Activated naive CD8-positive, alpha-beta T cell (primary cell): Measurements from ENCODE around the gene CDK7.

Experiments
- H3K27ac Mint-ChIP-seq: one replicate; pipeline ENCODE4 v1.8.0; 2021; ENCODE audit warnings: mixed read lengths
- H3K27me3 Mint-ChIP-seq: one replicate; pipeline ENCODE4 v1.8.0; 2021; ENCODE audit warnings: mixed read lengths
- H3K36me3 Mint-ChIP-seq: one replicate; pipeline ENCODE4 v1.8.0; 2021; ENCODE audit warnings: mixed read lengths
- H3K4me1 Mint-ChIP-seq: one replicate; pipeline ENCODE4 v1.8.0; 2021; ENCODE audit warnings: low read depth, mixed read lengths
- H3K4me3 Mint-ChIP-seq: one replicate; pipeline ENCODE4 v1.8.0; 2021; ENCODE audit warnings: mild to moderate bottlenecking, mixed read lengths
- H3K9me3 Mint-ChIP-seq: one replicate; pipeline ENCODE4 v1.8.0; 2021; ENCODE audit warnings: low read depth, mixed read lengths

Gene CDK7

DNA sequence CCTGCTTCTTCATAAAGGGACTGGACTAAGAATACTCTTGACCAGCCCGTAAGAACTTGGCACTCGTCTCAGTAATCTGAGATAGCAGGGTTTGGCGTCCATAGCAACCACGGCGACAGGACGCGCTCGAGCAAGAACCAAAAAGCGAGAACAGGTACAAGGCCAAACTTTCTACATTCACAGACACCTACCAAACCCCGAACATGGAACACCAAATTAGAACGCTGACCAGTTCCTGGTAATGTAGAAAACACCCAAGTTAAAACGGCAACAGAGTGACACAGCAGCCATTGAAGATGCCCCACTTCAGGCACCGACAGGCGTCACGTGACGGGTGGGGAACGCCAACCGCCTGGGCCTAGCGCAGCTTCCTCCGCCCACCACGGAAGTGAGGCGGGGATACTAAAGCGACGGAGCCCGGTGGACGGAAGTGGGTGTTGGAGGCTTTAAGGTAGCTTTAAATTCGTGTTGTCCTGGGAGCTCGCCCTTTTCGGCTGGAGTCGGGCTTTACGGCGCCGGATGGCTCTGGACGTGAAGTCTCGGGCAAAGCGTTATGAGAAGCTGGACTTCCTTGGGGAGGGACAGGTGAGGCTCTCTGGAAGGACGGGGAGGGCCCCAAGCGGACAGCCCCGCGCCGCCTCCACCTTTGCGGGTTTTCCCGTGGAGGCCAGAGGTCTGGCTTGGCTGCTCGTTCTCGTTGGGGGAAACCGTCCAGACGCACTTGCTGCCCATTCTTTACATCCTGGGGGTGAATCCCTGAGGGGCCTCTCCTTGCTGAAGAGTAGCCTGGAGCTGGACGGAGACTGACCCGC is at the start of gene CDK7:
Gene CDK7 (plus strand): TSS at position 430 of the 812 bp plus-strand sequence. CDS start 90 bp downstream, at position 520.
- H3K36me3 Mint-ChIP-seq = peaks cover 3% of the 10 kb centered on the region
- no peaks in the 10 kb centered on the region for H3K27me3 Mint-ChIP-seq
- H3K27ac Mint-ChIP-seq = peak within 1 kb of the TSS; percentile 85
- peak within 1 kb of the TSS; percentile 98 for H3K4me3 Mint-ChIP-seq
- peaks cover 43% of the 10 kb centered on the region for H3K4me1 Mint-ChIP-seq
- H3K9me3 Mint-ChIP-seq = no peaks in the 10 kb centered on the region

DNA sequence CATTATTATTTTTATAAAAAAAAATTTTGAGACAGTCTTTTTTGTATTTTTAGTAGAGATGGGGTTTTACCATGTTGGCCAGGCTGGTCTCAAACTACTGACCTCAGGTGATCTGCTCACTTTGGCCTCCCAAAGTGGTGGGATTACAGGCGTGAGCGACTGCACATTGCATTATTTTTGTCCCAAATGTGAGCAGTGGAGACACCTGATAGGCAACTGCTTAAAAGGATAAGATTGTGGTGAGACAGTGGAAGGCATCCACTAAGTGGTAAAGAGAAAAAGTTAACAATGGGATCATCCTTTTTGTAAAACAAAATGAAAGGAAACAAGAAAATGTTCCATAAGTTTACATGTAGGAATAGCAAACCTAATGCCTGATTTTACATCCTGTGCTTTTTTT is 47.3 kb upstream of the CDK7 start:
- peaks cover 2% of the 10 kb centered on the region for H3K36me3 Mint-ChIP-seq
- H3K9me3 Mint-ChIP-seq = no peaks in the 10 kb centered on the region
- H3K27ac Mint-ChIP-seq = no peak overlapping the region
- H3K27me3 Mint-ChIP-seq = no peaks in the 10 kb centered on the region
- peaks cover 11% of the 10 kb centered on the region for H3K4me1 Mint-ChIP-seq
- no peak overlapping the region for H3K4me3 Mint-ChIP-seq

DNA sequence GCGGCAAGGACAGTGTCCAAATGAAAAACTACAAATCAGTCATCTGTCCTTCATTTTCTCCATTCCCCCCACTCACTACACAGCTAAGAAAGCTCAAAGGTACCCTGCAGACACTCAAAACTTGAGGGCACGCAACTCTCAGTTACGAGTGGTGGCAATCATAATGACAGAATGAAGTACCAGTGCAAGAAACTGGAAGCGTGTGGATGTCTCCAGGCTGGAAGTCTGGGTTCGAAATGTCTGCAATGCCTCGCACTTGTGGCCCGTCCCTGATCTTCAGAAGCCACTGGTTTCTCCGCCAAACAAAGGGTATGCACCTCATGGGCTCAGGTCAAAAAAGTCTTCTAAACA is 45.9 kb upstream of the CDK7 start:
- peaks cover 4% of the 10 kb centered on the region for H3K36me3 Mint-ChIP-seq
- H3K27ac Mint-ChIP-seq = peak overlapping the region; percentile 77
- H3K4me3 Mint-ChIP-seq = peak overlapping the region; percentile 96
- no peaks in the 10 kb centered on the region for H3K9me3 Mint-ChIP-seq
- H3K27me3 Mint-ChIP-seq = no peaks in the 10 kb centered on the region
- peaks cover 11% of the 10 kb centered on the region for H3K4me1 Mint-ChIP-seq

DNA sequence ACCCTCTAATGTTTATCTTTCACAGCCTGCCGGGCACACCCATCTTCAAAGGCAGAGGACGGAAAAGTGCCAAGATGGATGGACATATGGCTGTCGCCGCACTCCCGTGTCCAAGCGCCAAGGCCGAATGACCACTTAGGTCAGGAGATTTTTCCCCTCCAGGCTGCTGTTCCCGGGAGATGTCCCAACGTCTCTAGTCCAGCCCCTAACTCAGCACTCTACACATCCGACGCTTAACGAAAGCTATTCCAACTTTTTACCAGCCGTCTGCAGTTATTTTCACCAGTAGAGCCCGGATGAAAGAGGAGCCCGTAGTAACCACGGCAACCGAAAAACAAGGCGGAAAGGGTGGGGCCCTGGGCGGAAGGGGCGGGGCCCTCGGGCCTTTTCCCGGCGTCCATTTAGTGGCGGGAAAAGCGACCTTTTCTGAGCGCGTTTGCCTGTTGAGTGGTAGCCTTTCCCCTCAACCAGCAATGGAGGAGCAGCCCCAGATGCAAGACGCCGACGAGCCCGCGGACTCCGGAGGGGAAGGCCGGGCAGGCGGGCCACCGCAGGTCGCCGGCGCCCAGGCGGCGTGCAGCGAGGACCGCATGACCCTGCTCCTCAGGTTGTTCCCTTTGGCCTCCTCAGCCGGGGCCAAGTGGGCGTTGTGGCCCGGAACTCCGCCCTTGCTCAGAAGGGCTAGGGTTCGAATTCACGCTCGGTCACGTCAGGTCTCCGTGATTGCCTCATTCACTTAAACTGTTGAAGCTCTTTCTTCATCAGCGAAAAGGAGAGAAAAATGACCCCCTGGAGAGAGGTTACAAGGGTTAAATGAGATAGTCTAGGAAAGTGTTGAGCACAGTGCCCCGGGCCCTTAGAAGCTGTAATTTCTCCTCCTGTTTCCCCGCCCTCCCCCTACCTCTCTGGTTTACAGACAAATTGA is 45.3 kb upstream of the CDK7 start, which contains the start of gene CENPH:
Gene CENPH (plus strand): TSS at position 422 of the 925 bp plus-strand sequence. CDS start 52 bp downstream, at position 474.
- no peaks in the 10 kb centered on the region for H3K9me3 Mint-ChIP-seq
- H3K4me1 Mint-ChIP-seq = peaks cover 11% of the 10 kb centered on the region

DNA sequence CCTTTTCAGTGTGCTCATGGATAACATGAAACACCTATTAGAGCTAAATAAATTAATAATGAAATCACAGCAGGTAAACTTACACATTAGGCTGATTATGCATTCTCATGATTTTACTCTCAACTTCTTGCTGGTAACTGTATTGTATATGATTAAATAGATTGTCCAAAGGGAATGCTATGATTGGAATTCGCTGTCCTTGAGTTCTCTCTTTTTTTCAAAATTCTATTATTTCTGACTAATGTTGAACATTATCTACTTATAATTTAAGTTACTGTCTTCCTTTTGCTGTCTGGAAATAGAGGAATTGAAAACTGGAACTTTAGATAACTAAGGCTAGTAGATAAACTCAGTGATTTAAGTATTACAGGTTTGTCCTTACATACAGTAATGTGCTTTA is 32.2 kb upstream of the CDK7 start:
- H3K36me3 Mint-ChIP-seq = peaks cover 11% of the 10 kb centered on the region
- H3K4me1 Mint-ChIP-seq = no peaks in the 10 kb centered on the region
- no peaks in the 10 kb centered on the region for H3K27me3 Mint-ChIP-seq
- no peaks in the 10 kb centered on the region for H3K9me3 Mint-ChIP-seq
- no peak overlapping the region for H3K27ac Mint-ChIP-seq
- no peak overlapping the region for H3K4me3 Mint-ChIP-seq

More for the DNA sequence above, 45.3 kb upstream of the CDK7 start, which contains the start of gene CENPH:
- peaks cover 4% of the 10 kb centered on the region for H3K36me3 Mint-ChIP-seq
- peak within 1 kb of the TSS; percentile 93 for H3K27ac Mint-ChIP-seq
- H3K4me3 Mint-ChIP-seq = peak within 1 kb of the TSS; percentile 96
- no peaks in the 10 kb centered on the region for H3K27me3 Mint-ChIP-seq

DNA sequence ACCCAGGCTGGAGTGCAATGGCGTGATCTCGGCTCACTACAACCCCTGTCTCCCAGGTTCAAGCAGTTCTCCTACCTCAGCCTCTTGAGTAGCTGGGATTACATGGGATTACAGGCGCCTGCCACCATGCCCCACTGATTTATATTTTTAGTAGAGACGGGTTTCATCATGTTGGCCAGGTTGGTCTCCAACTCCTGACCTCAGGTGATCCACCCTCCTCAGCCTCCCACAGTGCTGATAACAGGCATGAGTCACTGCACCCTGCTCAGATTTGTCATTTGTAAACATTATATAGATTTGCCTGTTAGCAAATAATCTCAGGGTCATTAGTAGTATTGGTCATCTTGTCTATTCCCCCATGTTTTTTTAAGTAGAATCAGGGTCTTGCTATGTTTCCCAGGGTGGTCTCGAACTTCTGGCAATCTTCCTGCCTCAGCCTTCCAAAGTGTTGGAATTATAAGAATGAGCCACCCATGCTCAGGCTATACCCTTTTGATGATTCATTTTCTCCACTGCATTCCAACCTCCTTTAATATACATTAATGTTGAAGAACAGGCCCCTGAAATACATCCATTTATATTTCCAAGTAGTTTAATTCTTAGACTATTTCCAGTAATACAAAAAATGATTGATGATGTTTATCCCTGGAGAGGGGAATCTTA is 28.0 kb upstream of the CDK7 start:
- H3K36me3 Mint-ChIP-seq = peaks cover 3% of the 10 kb centered on the region
- no peak overlapping the region for H3K4me3 Mint-ChIP-seq
- no peaks in the 10 kb centered on the region for H3K9me3 Mint-ChIP-seq
- no peak overlapping the region for H3K27ac Mint-ChIP-seq
- H3K4me1 Mint-ChIP-seq = no peaks in the 10 kb centered on the region
- H3K27me3 Mint-ChIP-seq = no peaks in the 10 kb centered on the region

DNA sequence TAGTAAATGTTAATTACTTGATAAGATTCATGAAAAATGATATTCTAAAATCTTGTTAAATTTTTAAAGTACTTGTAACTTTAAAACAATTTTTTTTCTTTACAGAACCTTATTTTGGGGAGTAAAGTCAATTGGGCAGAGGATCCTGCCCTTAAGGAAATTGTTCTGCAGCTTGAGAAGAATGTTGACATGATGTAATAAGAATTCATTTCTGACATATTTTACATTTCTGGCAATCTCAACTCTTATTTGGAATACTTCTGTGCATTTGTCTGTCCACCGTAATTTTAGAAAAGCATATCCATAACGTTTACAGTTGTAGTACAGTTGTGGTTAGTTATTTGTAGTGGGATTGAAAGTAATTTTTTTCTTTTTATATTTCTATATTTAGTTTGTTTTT is 25.1 kb upstream of the CDK7 start:
- no peak overlapping the region for H3K4me3 Mint-ChIP-seq
- no peak overlapping the region for H3K27ac Mint-ChIP-seq
- H3K9me3 Mint-ChIP-seq = no peaks in the 10 kb centered on the region
- H3K36me3 Mint-ChIP-seq = no peaks in the 10 kb centered on the region
- no peaks in the 10 kb centered on the region for H3K4me1 Mint-ChIP-seq
- no peaks in the 10 kb centered on the region for H3K27me3 Mint-ChIP-seq

DNA sequence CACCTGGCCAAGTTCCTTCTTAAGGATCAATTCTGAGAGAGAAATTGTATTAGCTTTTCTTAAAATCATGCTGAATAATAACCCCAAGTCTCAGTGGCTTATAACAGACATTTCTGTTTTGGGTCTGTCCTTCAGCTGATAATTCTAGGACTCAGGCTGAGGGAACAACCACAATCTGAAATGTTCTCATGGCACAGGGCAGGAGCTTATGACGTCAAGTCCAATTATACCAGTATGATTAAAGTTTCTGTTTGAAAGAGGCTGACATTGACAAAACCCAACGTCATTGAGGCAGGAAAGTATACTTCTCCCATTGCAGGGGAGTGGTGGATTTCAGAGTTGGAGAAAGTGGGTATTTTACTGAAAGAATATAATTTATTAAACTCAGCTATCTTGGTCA is 23.5 kb upstream of the CDK7 start:
- Mint-ChIP-seq H3K9me3 (no peaks in the 10 kb centered on the region), H3K36me3 (no peaks in the 10 kb centered on the region), H3K27ac (no peak overlapping the region), H3K4me3 (no peak overlapping the region), H3K4me1 (peaks cover 3% of the 10 kb centered on the region), H3K27me3 (no peaks in the 10 kb centered on the region)

DNA sequence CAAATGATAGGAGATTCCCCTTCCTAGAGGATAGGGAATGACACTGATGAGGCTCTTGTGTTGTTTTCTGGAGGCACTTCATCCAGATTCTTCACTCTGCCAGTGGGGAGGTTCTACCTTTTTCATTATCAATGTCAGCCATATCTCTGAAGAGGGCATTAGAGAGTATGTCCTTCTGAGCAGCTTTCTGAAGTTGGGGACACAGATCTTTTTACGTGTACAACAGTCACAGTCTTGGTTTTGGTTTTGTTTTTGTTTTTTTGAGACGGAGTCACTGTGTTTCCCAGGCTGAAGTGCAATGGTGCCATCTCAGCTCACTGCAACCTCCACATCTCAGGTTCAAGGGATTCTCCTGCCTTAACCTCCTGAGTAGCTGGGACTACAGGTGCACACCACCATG is 22.7 kb upstream of the CDK7 start:
- Mint-ChIP-seq H3K36me3 (no peaks in the 10 kb centered on the region), H3K4me1 (peaks cover 5% of the 10 kb centered on the region), H3K27ac (no peak overlapping the region), H3K27me3 (no peaks in the 10 kb centered on the region), H3K9me3 (no peaks in the 10 kb centered on the region), H3K4me3 (no peak overlapping the region)

DNA sequence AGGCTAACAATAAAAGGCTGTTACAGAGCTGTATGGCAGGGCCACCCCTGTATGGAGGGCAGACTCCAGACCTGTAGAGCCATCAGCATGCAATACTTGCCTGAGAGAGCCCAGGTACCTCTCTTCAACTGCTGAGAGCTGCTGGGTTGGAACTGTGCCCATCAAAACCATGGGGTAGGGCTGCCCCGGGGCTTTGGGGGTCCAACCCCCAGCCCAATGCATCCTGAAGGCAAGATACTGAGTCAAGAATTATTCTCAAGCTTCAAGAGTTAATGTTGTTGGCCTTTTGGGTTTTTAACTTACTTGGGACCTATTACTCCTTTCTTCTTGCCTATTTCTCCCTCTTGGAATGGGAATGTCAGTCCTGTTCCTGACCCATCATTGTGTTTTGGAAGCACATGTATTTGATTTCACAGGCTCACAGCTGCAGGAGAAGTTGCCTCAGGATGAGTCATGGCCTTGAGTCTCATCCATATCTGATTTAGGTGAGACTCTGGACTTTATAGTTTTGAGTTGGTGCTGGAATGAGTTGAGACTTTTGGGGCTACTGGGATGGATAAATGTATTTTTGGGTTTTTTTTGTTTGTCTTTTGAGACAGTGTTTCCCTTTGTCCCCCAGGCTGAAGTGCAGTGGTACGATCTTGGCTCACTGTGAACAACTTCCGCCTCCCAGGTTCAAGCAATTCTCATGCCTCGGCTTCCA is 21.0 kb upstream of the CDK7 start:
- no peaks in the 10 kb centered on the region for H3K9me3 Mint-ChIP-seq
- H3K36me3 Mint-ChIP-seq = no peaks in the 10 kb centered on the region
- no peak overlapping the region for H3K27ac Mint-ChIP-seq
- H3K4me1 Mint-ChIP-seq = peaks cover 14% of the 10 kb centered on the region
- no peak overlapping the region for H3K4me3 Mint-ChIP-seq
- no peaks in the 10 kb centered on the region for H3K27me3 Mint-ChIP-seq

DNA sequence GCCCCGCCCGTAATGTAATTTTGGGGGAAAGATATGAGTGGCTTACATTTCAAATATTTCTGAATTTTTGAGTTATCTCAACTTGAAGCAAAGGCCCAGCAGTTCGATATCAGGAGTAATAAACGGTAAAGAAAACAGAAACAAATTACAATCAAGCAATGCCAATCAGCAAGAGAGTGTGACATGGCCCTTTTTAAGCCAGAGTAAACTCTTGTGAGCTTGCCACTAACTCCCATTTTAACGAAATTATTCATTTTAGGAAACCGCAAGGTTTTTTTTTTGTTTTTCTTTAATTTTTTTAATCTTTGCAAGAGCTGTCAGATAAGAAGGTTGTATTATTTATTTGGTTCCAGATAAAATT is 17.6 kb upstream of the CDK7 start:
- H3K27ac Mint-ChIP-seq = peak overlapping the region; percentile 96
- peak overlapping the region; percentile 97 for H3K4me3 Mint-ChIP-seq
- H3K9me3 Mint-ChIP-seq = no peaks in the 10 kb centered on the region
- no peaks in the 10 kb centered on the region for H3K27me3 Mint-ChIP-seq
- peaks cover 22% of the 10 kb centered on the region for H3K4me1 Mint-ChIP-seq
- H3K36me3 Mint-ChIP-seq = peaks cover 2% of the 10 kb centered on the region

DNA sequence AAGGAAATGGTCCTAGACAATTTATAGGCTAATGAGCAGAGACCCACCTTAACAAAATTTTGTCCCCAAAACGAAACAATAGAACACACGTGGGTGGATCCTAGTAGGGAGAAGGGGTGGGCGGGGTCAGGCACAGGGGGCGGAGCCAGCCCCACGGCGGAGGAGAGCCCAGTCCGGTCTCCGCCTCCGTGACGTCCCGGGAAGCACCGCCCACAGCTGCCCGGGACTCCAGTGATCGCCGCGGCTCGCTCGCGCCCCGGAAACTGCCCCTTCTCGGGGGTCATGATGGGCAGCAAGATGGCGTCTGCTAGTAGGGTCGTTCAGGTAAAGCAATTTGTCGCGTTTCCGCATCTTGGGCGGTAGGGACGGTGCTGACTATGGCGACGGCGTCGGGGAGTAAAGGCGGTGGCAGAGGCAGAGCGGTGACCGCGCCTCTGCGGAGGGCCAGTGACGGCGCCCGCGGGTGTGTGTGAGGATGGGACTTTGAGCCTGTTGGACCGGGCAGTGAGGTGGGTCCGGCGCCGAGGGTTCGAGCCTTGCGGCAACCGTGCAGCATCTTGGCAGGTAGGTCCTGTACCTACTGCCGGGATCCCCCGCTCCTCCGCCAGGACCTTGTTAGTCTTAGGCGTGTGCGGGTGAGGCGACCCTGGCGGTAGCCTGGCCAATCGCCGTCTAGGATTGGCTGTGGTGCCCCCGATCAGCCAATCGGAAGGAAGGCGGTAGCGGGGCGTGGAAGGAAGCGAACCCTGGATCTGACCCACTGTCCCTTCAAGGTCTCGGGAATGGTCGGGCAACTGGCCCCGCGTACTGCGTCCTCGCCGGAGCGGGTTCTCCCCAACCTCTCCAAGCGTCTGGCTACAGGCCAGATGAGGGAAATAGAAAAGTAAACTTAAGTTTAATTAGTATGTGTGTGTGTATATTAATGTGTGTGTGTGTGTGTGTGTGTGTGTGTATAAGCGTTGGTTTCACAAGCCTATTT is 16.8 kb upstream of the CDK7 start:
- Mint-ChIP-seq H3K36me3 (peaks cover 3% of the 10 kb centered on the region), H3K27me3 (no peaks in the 10 kb centered on the region), H3K4me1 (peaks cover 24% of the 10 kb centered on the region), H3K9me3 (no peaks in the 10 kb centered on the region), H3K27ac (peak overlapping the region; percentile 96), H3K4me3 (peak overlapping the region; percentile 97)

DNA sequence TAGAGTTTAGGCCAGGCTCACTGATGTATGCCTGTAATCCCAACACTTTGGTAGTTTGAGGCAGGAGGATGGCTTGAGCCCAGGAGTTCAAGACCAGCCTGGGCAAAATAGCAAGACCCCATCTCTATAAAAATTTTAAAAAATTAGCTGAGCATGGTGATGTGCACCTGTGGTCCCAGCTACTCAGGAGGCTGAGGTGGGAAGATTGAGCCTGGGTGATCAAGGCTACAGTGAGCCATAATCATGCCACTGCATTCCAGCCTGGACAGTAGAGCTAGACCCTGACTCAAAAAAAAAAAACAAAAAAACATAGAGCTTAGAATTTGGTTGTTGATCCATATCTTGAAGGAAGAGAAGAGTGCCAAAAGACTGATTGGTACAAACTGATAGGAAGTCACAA is 14.7 kb upstream of the CDK7 start:
- no peak overlapping the region for H3K27ac Mint-ChIP-seq
- no peaks in the 10 kb centered on the region for H3K9me3 Mint-ChIP-seq
- no peaks in the 10 kb centered on the region for H3K27me3 Mint-ChIP-seq
- H3K4me3 Mint-ChIP-seq = no peak overlapping the region
- peaks cover 3% of the 10 kb centered on the region for H3K36me3 Mint-ChIP-seq
- peaks cover 24% of the 10 kb centered on the region for H3K4me1 Mint-ChIP-seq
